HepG2 (cell line): ENCODE results near the gene ZFAND6. TPM values are rescaled to one million over a fixed set of nuclear protein-coding genes. Genes with fewer than 3 reads are reported as not detected.

Experiments used
- ATAC-seq: fragments of 200-7000 bp; cut with Tn5 transposase; 3 replicates; pipeline ENCODE4 v1.9.1; 2020; ENCODE audit warnings: mild to moderate bottlenecking, moderate library complexity
- BruUV-seq: library from RNA; stranded (reverse); fragments of 400-500 nt; replicated peaks from 2 replicates; lab custom pipeline; 2021; lab: Mats Ljungman, UMichigan
- CTCF ChIA-PET: fragments of 300-600 bp; formaldehyde crosslinking; extraction: SDS; loops from one replicate; lab custom pipeline; 2021; ENCODE audit warnings: low total read pairs, inconsistent platforms, low intra/inter-chr PET ratio; lab: Yijun Ruan, JAX
- POLR2A ChIA-PET: fragments of 350-600 bp; sonication (Branson Sonifier 250); formaldehyde crosslinking; loops from one replicate; lab custom pipeline; 2020; ENCODE audit warnings: antibody characterized with exemption, inconsistent platforms; lab: Yijun Ruan, JAX
- DNase-seq: peaks from one replicate; pipeline ENCODE4 v3.0.0-alpha.2; 2015; ENCODE audit warnings: low spot score
- FAIRE-seq: peaks from 3 replicates; lab custom pipeline; 2011; peaks lifted over from hg19 to GRCh38; lab: Jason Lieb, UNC
- H2AFZ ChIP-seq: one replicate; pipeline ENCODE4 v1.6.1; 2011; ENCODE audit warnings: low read length, inconsistent platforms
- H3K27ac ChIP-seq: fragments of 300-600 bp; 3 replicates; pipeline ENCODE4 v1.8.0; 2011; ENCODE audit warnings: mixed run types, mild to moderate bottlenecking, mixed read lengths, low read length, inconsistent platforms; ENCODE audit not compliant: insufficient read depth; ENCODE audit errors: extremely low read length
- H3K27me3 ChIP-seq, 2 experiments: fragments of 200-600 bp in 1 of 2; 2 replicates in 1 of 2; 3 replicates in 1 of 2; pipeline versions ENCODE4 v1.6.0 to v1.8.0; 2011; ENCODE audit warnings: low read length in 2 of 2, mild to moderate bottlenecking in 2 of 2, moderate library complexity in 2 of 2, inconsistent platforms in 1 of 2; ENCODE audit not compliant: insufficient read depth in 2 of 2, control insufficient read depth in 1 of 2
- H3K36me3 ChIP-seq, 2 experiments: fragments of 200-600 bp in 1 of 2; replicated peaks in 1 of 2; 2 replicates in 1 of 2; 3 replicates in 1 of 2; pipeline versions ENCODE4 v1.5.1 to v1.8.0; 2011; ENCODE audit warnings: low read length in 2 of 2, inconsistent platforms in 1 of 2; ENCODE audit not compliant: insufficient read depth in 2 of 2, control insufficient read depth in 1 of 2
- H3K4me1 ChIP-seq: 2 replicates; pipeline ENCODE4 v1.5.1; 2012; ENCODE audit warnings: low read length, inconsistent platforms; ENCODE audit not compliant: insufficient read depth
- H3K4me2 ChIP-seq: 2 replicates; pipeline ENCODE4 v1.6.0; 2011; ENCODE audit warnings: low read depth, low read length, inconsistent platforms
- H3K4me3 ChIP-seq, 3 experiments: fragments of 200-600 bp in 1 of 3; sonication (generic), shearing (Covaris generic) in 1 of 3; replicated peaks in 1 of 3; 2 replicates each; pipeline ENCODE4 v1.5.1; 2011 to 2016; ENCODE audit warnings: low read length in 3 of 3, inconsistent platforms in 2 of 3, low read depth in 2 of 3, mild to moderate bottlenecking in 2 of 3, control low read depth in 1 of 3, mixed read lengths in 1 of 3; ENCODE audit not compliant: insufficient read depth in 1 of 3
- H3K79me2 ChIP-seq: one replicate; pipeline ENCODE4 v1.6.1; 2011; ENCODE audit warnings: low read length, inconsistent platforms; ENCODE audit not compliant: insufficient read depth
- H3K9ac ChIP-seq: 2 replicates; pipeline ENCODE4 v1.6.0; 2011; ENCODE audit warnings: mild to moderate bottlenecking, low read depth, low read length, inconsistent platforms; ENCODE audit not compliant: insufficient read depth
- H3K9me3 ChIP-seq: 2 replicates; pipeline ENCODE4 v1.5.1; 2012; ENCODE audit warnings: mild to moderate bottlenecking, low read length
- H4K20me1 ChIP-seq: 2 replicates; pipeline ENCODE4 v1.6.0; 2011; ENCODE audit warnings: inconsistent platforms, mild to moderate bottlenecking, low read length, moderate library complexity; ENCODE audit not compliant: insufficient read depth
- BORCS8-MEF2B ChIP-seq: sonication (generic); formaldehyde crosslinking; IDR thresholded peaks from 2 replicates; pipeline ENCODE4 v1.8.0; 2022; ENCODE audit warnings: mild to moderate bottlenecking, missing genetic modification reagents
- HIVEP1 ChIP-seq: sonication (generic); formaldehyde crosslinking; IDR thresholded peaks from 2 replicates; pipeline ENCODE4 v1.4.0; 2020; ENCODE audit warnings: mild to moderate bottlenecking, missing genetic modification reagents
- MTERF4 ChIP-seq: sonication (generic); formaldehyde crosslinking; IDR thresholded peaks from 2 replicates; pipeline ENCODE4 v1.8.0; 2023; ENCODE audit warnings: mild to moderate bottlenecking, missing genetic modification reagents
- MZF1 ChIP-seq: sonication (generic); formaldehyde crosslinking; IDR thresholded peaks from 2 replicates; pipeline ENCODE4 v1.8.1; 2023; ENCODE audit warnings: mild to moderate bottlenecking, missing genetic modification reagents, borderline replicate concordance
- STAT5B ChIP-seq: sonication (generic); formaldehyde crosslinking; IDR thresholded peaks from 2 replicates; pipeline ENCODE4 v1.4.0; 2020; ENCODE audit warnings: missing genetic modification reagents
- XRCC5 ChIP-seq: fragments of 200-400 bp; formaldehyde crosslinking; optimal IDR thresholded peaks from 2 replicates; pipeline ENCODE3; 2017; ENCODE audit warnings: mild to moderate bottlenecking, low read length
- ZHX2 ChIP-seq, 2 experiments: sonication (generic) in 1 of 2; formaldehyde crosslinking in 1 of 2; IDR thresholded peaks; 2 replicates each; pipeline versions ENCODE4 v1.6.1 to v1.9.0; 2014 to 2022; ENCODE audit warnings: antibody characterized with exemption in 1 of 2, borderline replicate concordance in 1 of 2, inconsistent platforms in 1 of 2, low read depth in 1 of 2, missing genetic modification reagents in 1 of 2
- ZMYM3 ChIP-seq: sonication (generic); formaldehyde crosslinking; IDR thresholded peaks from 2 replicates; pipeline ENCODE4 v1.5.1; 2020; ENCODE audit warnings: mild to moderate bottlenecking, missing genetic modification reagents
- ZNF138 ChIP-seq: sonication (generic); formaldehyde crosslinking; IDR thresholded peaks from 2 replicates; pipeline ENCODE4 v1.5.0; 2020; ENCODE audit warnings: mild to moderate bottlenecking, low read depth, missing genetic modification reagents
- ZNF251 ChIP-seq: sonication (generic); formaldehyde crosslinking; IDR thresholded peaks from 2 replicates; pipeline ENCODE4 v1.9.0; 2021; ENCODE audit warnings: mild to moderate bottlenecking, missing genetic modification reagents
- ZNF3 ChIP-seq: IDR thresholded peaks from 2 replicates; pipeline ENCODE4 v1.7.0; 2017; ENCODE audit warnings: inconsistent platforms
- ZNF382 ChIP-seq: sonication (generic); formaldehyde crosslinking; IDR thresholded peaks from 2 replicates; pipeline ENCODE4 v1.5.0; 2020; ENCODE audit warnings: missing genetic modification reagents, mild to moderate bottlenecking, borderline replicate concordance
- ZNF576 ChIP-seq: sonication (generic); formaldehyde crosslinking; IDR thresholded peaks from 2 replicates; pipeline ENCODE4 v1.4.0; 2020; ENCODE audit warnings: mild to moderate bottlenecking, missing genetic modification reagents
- ZNF768 ChIP-seq: sonication (generic); formaldehyde crosslinking; IDR thresholded peaks from 2 replicates; pipeline ENCODE4 v1.4.0; 2020; ENCODE audit warnings: missing genetic modification reagents
- ZNF800 ChIP-seq: sonication (generic); formaldehyde crosslinking; IDR thresholded peaks from 2 replicates; pipeline ENCODE4 v1.4.0; 2020; ENCODE audit warnings: missing genetic modification reagents
- WGBS: methylation state at CpG from one replicate; pipeline ENCODE4 v1.1.6; 2017; ENCODE audit warnings: low lambda C conversion rate; 5-methylcytosine and 5-hydroxymethylcytosine counted together
- in situ Hi-C: cut with HindIII; loops from 2 replicates; pipeline ENCODE4 v1.10.0; 2017; ENCODE audit warnings: low pct_unique_long_range_greater_than_20kb; ENCODE audit not compliant: extremely low pct_ligation_motif_present
- intact Hi-C: fragments of 100-400 bp; cut with micrococcal nuclease; formaldehyde crosslinking; loops from one replicate; pipeline ENCODE4 v1.10.0; 2022; ENCODE audit not compliant: unreplicated experiment
- polyA plus RNA-seq, 8 experiments: library from polyadenylated mRNA; depleted of rRNA in 3 of 8; stranded (reverse) in 7 of 8; unstranded in 1 of 8; fragments of >200 nt; fragmentation: Illumina TruSeq in 4 of 8; extraction: Trizol in 4 of 8; gene quantifications; 2 replicates each; pipeline versions ENCODE4 v1.2.1 to v1.2.3, GENCODE V29; 2011 to 2016; ENCODE audit warnings: low read depth in 4 of 8, missing spikeins in 1 of 8, mixed read lengths in 1 of 8; ENCODE audit not compliant: insufficient read depth in 1 of 8
- total RNA-seq, 5 experiments: library from RNA; depleted of rRNA; stranded (reverse); fragments of >200 nt; fragmentation: Illumina TruSeq; extraction: Trizol; gene quantifications; 2 replicates each; pipeline ENCODE4 v1.2.3, GENCODE V29; 2016; ENCODE audit warnings: low read depth in 1 of 5

Gene ZFAND6
- total and polyA plus RNA-seq, 2 of the 13 experiments (the other 11 are each of a cell fraction or from before 2014, with no cell fraction given): 84.2 to 115 TPM

GRCh38 chr15:80183306-80183705 is 123.8 kb downstream of the ZFAND6 start:
- no peaks in the 10 kb centered on the region; a peak in 1 of 5 replicates for H3K27me3 ChIP-seq
- no peak overlapping the region for H2AFZ ChIP-seq
- in situ Hi-C loops: no loop called here
- H3K4me3 ChIP-seq: no peak overlapping the region
- no peak for DNase-seq
- no peaks in the 10 kb centered on the region for H3K4me1 ChIP-seq
- 96% methylated on average over 10 of the region's 10 CpGs for WGBS
- H3K4me2 ChIP-seq: no peak overlapping the region
- no peak overlapping the region for H3K27ac ChIP-seq
- intact Hi-C loops: no loop called here
- ChIA-PET POLR2A (no interaction called here), CTCF (no interaction called here)
- H4K20me1 ChIP-seq: no peaks in the 10 kb centered on the region
- H3K36me3 ChIP-seq: peaks cover 24 to 79% of the 10 kb centered on the region in 2 experiments
- H3K9me3 ChIP-seq: no peaks in the 10 kb centered on the region
- H3K79me2 ChIP-seq: no peaks in the 10 kb centered on the region
- BruUV-seq: no TSS peak
- H3K9ac ChIP-seq: no peak overlapping the region
- no peak for FAIRE-seq
- no peak for ATAC-seq
- TF ChIP-seq ZNF382 (CRISPR knock-in tag): no peak
- TF ChIP-seq BORCS8-MEF2B (CRISPR knock-in tag): no peak
- TF ChIP-seq ZNF138 (CRISPR knock-in tag): no peak
- TF ChIP-seq ZNF3 (CRISPR knock-in tag): no peak
- TF ChIP-seq ZNF800 (CRISPR knock-in tag): no peak
- TF ChIP-seq MZF1: no peak
- no peak for TF ChIP-seq HIVEP1
- no peak for TF ChIP-seq ZHX2 (IDR thresholded peaks at IDR 0.05; ENCODE audit: low read depth)
- no peak for TF ChIP-seq ZHX2 (CRISPR knock-in tag; IDR thresholded peaks at IDR 0.05; ENCODE audit: borderline replicate concordance)
- no peak for TF ChIP-seq ZNF251
- TF ChIP-seq ZMYM3: no peak
- no peak for TF ChIP-seq ZNF768 (CRISPR knock-in tag)
- TF ChIP-seq STAT5B (CRISPR knock-in tag): no peak
- TF ChIP-seq MTERF4 (CRISPR knock-in tag): no peak
- no peak for TF ChIP-seq XRCC5
- no peak for TF ChIP-seq ZNF576 (CRISPR knock-in tag)
